Left lobe of liver (tissue), 2 donors: Measurements from ENCODE around the gene USB1. TPM values are rescaled to one million over a fixed set of nuclear protein-coding genes. Genes with fewer than 3 reads are reported as not detected.

Experiments
- ATAC-seq: fragments of 200-7000 bp; cut with Tn5 transposase; one replicate; pipeline ENCODE4 v1.9.1; 2020; ENCODE audit warnings: mild to moderate bottlenecking, moderate library complexity
- DNase-seq: peaks from one replicate; pipeline ENCODE4 v3.0.0-alpha.2; 2020; ENCODE audit warnings: low spot score
- total RNA-seq: library from RNA; stranded (reverse); gene quantifications from one replicate; pipeline ENCODE4 v1.2.1, GENCODE V29; 2021
- donor health status: DM: no; HTN: no; CAD: no; lungs with moderate emphysema.
- donor health status: DM: no; HTN: yes; CAD: no.

The USB1 gene
- total RNA-seq, 1 donor from 2014 or later = 28.4 TPM

DNA sequence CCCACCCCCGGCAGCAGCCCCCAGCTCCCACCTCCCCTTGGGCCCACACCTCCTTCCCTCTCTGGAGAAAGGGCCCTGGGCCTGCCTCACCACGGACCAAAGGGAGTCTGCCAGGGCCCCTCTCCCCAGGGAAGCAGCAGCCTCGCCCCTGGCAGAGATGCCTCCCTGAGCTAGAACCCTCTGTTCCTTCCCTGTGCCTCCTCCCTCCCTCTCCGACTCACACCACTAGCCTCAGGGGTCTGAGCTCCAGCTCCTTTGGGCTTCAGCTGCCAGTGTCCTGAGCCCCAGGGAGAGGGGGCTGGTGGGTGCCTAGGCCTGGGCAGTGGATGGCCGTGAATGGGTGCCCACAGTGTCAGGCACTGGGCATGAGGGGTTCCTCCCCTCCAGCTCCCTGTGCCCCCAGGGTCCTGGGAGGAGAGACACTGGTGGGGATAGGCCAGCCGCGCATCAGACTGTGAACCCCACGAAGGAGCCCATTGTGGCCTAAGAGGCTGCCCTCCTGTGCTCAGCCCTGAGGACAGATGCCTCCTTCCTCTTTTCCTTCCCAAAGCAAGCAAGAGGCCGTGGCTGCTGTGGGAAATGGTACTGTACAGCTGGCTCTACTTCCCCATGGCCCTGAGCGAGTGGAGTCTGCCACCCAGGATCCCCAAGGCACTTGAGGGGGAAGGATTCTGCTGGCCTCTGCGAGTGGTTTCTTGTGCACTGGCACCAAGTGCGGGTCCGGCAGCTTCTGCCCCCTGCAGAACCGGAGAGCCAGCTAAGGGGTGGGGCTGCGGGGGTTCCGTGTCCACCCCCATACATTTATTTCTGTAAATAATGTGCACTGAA lies 45.1 kb downstream of the USB1 start:
- DNase-seq (no peak), ATAC-seq (peak; percentile 9)

DNA sequence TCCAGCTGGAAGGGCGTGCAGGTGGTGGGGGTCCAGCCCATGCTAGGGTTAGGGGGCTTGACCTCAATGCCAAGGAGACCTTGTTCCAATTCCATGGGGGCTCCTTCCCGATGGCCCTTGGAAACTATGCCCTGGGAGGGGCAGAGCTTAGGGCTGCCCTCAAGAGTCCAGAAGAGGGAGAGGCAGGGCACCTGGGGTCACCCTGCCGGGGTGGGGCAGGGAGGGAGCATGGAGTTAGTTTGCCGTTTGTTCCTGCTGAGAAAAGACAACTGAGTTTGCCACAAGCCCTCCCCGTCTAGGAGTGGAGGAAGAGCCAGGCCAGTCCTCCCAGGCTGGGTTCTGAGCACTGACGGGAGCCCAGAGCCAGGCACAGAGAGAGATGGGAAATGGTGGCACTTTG lies 45.7 kb downstream of the USB1 start:
- DNase-seq (no peak), ATAC-seq (peak; percentile 21)

DNA sequence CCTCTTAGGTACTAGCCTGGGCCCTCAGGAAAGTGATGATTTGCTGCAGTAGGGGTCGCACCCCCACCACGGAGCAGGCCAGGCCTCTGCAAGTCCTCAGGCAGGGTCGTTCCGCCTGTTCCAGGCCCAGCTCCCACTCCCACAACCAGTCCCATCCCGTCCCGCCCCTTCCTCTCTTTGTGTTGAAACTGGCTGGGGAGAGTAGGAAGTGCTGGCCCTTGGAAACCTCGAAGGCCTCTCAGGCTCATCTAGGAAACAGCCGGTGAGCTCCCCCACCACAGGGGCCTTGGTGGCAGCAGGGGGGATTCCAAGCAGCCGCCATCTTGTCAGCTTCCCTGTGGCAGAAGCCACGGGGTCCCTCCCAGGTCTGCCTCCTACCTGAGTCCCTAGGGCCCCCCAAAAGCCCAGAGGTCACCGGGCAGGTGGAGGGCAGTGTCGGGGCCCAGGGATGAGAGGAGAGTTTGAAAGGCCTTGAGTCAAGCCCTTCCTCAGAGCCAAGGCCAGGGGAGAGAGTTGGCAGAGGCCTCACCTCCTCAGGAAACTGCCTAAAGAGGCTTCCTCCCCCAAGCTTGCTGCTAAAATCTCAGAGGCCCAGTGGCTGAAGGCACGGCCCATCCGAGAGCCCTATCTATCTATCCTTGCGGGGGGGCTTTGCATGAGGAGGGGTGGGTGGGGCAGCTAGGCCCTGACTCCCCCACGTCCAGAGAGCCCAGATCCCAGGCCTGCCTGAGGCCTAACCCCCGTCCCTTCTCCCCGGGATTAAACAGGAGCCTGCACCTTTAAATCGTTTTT lies 46.5 kb downstream of the USB1 start:
- ATAC-seq (peak; percentile 6), DNase-seq (no peak)

DNA sequence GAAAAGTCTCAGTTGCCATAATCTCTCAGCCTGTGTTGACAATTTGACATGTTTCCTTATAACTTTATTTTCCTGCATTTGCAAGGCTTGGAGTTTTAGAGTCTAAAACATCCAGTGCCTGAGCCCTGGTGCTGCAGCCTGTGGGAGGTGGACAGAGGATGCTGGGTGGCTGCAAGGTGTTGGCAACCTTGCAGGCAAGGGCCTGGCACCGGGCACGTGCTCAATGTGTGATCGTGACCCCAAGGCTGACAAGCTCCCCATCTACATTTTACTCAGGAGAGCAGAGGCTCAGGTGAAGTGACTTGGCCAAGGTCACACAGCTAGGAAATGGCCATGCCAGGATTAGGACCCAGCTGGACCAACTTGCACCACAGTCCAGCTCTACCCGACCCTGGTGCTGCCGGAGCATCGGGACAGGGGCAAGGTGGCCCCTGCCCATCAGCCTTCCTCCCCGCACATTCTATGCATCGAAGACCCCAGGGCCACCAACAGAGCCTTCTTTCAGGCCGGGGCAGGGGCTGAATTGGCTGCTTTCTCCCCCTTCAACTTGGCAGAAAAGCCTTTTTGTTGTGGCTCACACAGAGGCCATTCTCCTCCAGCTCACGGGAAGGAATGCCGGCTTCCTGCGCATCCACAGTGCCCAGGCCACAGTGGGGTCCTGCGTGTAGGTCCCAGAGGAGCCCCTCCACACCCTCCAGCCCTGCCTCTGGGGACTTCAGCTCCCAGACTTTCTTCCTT lies 47.5 kb downstream of the USB1 start:
- DNase-seq = no peak
- no peak for ATAC-seq

DNA sequence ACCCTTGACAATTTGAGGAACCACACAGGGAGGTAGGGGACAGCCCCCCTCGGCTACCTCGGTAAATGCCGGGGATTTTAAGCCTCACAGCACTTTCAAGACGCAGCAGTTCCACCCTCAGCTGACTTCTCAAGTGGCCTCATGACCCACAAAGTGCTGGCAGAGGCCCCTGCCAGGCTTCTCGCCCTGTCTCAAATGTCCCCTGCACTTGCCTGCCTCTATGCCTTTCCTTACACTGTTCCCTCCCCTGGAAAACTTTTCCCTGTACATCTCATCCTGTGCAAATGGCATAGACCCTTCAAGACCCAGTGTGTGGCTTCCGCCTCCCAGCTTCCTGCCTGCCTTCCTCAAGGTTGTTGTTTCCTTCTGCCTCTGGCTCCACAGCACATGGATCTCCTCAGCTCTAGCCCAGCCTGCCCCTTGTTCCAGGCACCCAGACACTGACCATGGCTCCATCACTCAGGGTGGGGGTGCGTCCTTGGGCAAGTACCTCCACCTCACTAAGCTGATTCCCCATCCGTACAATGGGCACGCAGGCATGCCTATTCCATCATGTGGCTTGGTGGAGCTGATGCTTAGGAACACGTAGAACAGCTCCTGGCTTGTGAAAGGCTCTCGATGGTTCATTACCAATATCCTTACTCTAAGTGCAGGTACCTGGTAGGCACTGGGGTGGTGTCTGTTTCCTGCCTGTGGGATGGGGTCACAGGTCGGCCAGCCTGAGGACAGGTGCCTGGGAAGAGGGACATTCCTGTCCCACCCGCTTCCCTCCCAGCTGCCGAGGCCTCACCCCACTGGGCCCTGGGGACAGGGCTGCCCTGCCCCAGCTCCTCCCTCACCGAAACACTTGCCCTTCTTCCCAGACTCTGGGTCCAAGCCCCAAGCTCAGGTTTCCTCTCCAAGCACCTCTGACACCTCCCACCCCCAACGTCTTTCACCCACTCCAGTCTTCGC lies 48.3 kb downstream of the USB1 start:
- DNase-seq (no peak), ATAC-seq (no peak)

DNA sequence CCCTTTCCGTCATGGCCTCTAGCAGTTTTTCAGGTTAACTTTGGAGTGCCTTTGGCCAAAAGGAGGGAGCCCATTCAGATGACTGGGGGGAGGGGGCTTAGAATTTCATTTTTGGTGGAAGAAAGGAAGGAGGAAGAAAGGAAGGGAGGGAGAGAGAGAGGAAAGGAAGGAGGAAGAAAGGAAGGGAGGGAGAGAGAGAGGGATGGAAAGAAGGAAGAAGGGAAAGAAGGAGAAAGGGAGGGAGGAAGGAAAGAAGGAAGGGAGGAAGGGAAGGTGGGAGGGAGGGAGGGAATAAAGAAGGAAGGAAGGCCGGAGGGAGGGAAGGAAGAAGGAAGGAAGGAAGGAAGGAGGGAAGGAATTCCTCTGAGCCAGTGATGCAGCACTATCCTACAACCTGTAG lies 50.1 kb downstream of the USB1 start:
- no peak for DNase-seq
- ATAC-seq = no peak

DNA sequence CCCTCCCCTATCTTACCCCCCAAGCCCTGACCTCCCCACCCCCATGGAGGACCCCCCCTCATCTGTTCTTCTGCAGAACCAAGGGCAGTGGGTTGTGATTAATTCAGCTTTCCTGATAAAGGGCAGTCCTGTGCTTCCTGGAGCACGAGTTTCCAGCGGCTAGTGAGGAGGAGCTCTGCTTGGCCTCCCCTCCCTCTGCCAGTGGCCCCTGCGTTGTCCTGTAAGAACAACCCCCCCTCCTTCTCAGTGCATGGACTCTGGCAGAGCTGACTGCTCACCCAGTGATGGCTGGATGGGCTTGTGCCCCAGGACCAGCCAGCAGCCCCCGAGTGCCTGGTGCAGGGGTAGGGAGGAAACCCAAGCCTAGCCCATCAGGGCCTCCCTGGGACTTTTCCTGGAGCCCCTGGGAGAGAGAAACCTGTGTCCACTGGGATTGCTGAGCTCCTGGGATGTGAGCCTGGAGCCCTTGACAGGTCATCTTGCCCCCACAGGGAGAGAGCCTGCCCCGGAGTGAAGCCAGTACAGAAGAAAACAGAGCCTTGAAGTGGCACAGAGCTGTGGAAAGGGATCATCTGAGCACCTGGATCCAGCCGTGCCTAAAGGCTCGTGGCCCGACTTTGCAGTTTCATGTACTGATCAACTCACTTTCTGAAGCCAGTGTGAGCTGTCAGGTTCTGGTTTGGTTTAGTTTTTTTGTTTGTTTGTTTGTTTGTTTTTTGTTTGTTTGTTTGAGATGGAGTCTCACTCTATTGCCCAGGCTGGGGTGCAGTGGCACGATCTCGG lies 50.8 kb downstream of the USB1 start:
- DNase-seq (no peak), ATAC-seq (no peak)

DNA sequence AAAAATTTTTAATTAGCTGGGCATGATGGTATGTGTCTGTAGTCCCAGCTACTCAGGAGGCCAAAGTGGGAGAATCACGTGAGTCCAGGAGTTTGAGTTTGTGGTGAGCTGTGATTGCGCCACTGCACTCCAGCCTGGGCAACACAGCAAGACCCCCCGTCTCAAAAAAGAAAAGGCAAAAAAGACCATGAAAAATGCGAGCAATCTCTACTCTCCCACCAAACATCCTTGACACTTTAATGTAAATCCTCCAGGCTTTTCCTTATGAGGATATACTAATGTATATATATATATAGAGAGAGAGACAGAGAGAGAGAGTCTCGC lies 52.4 kb downstream of the USB1 start:
- DNase-seq = no peak
- ATAC-seq = no peak

DNA sequence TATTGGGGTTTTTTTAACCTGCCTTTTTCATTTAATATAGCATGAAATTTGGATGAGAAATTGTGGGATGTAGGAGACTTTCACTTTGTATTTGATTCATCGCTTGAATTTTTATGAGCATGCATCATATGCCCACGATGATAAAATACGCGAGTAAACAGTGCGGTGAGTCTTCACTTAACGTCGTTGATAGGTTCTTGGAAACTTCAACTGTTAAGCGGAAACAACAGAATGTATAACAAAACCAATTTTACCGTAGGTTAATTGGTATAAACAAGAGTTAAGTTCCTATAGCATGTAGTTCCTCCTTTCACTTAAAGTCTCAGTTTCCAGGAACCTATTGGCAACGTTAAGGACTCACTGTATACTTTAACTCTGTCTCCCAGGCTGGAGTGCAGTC lies 53.1 kb downstream of the USB1 start:
- DNase-seq = no peak
- no peak for ATAC-seq

DNA sequence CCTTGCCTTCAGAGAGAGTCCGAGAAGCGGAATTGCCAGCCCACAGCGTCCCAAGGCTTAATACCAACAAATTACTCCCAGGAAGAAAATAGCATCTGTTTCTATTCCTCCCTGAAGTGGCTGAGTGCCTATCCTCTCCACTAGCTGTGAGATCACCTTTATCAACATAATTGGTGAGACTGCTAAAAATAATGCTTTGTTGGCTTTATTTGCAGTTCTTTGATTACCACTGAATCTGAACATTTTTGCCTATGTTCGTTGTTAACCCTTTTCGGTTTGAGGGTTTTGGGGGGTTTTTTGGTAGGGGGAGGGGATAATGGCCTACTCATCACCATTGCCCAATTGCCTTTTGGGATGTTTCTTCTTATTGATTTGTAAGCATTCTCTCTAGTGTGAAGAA lies 55.4 kb downstream of the USB1 start:
- ATAC-seq = no peak
- DNase-seq = no peak

DNA sequence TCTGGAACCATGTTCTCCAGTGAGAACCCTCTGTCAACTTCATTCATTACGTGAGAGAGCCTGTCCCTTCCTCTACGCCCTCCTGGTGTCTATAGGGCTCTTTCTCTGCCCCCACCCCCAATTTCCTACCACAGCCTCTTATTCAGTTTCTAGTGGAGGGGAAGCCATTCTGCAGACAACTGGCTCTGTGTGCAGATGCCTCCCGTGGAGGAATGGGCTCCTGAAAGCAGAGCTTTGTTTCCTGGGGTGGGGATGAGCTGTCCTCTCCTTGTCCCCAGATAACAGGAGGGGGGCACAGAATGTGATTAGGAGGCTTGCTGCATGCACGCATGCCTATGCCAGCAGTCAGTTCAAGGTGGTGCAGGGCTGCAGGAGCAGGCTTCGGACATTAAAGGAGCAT lies 55.9 kb downstream of the USB1 start:
- ATAC-seq = no peak
- DNase-seq = no peak

DNA sequence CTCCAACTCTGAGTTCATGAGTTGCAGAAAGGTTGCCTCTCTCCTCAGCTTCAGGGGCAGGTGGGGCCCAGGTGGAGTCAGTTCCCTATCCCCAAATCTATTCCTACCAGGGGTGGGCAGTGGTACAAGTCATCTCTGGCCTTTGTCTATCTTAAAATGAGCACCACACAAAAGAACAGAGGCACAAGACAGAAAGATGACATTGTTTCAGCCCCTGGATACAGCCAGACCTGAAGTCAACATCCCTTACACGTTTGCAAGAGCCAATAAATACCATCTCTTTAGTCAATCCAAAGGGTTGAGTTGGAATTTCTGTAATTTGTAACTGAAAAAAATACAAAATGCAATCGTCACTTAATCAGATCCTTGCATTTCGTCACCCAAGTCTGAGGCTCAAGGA lies 56.6 kb downstream of the USB1 start:
- DNase-seq (no peak), ATAC-seq (no peak)

DNA sequence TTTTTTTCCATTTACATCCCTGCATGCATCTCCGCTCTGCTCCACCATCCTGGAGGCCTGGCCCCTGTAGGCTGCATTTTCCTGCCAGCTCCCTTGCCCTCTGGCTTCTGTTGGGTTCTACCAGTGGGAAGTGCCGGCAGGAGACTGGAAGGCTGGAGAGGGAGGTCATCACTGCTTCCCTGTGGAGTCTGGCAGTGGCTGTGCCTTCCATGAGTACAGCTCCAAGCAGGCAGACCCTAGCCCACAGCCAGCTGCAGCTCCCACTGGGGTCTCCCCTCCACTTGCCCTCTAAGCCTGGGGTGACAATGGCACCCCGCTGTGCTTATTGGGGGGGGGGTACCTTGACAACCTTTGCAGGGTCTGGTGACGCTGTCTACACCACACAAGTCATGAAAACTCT lies 61.6 kb downstream of the USB1 start:
- no peak for ATAC-seq
- no peak for DNase-seq

DNA sequence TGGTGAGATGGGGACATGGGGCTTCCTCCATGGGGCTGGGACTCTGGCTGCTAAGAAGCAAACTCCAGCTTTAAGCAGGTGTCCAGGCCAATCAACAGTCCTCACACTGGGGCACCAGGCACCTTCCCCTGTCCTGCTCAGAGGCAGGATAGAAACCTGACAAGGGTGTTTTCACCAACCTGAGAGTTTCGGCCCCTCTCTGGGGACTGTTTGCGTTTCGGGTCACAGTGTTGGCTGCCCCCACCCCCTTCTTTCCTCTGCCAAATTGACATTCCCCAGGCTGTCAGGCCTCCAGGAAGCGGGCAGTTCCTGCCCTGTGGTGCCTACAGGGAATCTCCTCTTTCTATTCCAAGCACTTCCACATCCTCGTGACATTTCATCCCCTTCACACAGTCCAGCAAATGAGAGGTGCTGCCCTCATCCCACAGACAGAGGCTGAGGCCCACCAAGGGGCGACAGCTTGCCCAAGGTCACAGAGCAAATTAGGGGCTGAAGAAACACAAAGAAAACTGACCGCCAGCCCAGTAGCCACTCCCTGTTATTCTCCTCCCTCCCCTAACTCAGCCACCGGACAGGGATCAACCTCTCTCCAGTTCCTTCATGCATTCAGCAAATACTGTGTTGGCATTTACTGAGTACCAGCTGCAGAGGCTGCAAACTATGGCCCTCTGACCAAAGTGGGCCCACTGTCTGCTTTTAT lies 62.3 kb downstream of the USB1 start:
- DNase-seq (no peak), ATAC-seq (peak; percentile 42)

DNA sequence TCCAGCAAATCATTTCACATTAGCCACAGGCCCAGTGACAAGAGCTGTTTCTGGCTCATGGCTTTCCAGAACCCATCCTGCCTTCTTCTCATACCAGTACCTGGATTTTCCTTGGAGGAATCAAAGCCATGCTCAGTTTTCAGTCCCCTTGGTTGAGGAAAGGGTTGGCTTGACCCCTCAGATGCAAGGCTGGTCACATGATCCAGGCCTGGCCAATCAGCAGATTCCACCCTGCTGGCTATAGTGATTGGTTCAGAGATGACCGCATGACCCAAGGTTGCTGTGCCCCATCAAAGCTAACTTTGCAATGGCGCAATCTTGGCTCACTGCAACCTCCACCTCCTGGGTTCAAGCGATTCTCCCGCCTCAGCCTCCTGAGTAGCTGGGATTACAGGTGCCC lies 69.4 kb downstream of the USB1 start:
- DNase-seq (no peak), ATAC-seq (no peak)
